Urinary bladder (tissue), 4 donors: ENCODE data around the gene TRIM36. TPM values are rescaled to one million over a fixed set of nuclear protein-coding genes. Genes with fewer than 3 reads are reported as not detected.

Experiments
- DNase-seq: peaks from one replicate; pipeline ENCODE4 v3.0.0-alpha.2; 2015; ENCODE audit errors: extremely low spot score
- H3K27ac ChIP-seq: one replicate; pipeline ENCODE4 v1.5.1; 2013; ENCODE audit warnings: low read depth, mild to moderate bottlenecking, moderate library complexity
- H3K36me3 ChIP-seq: one replicate; pipeline ENCODE4 v1.6.1; 2013; ENCODE audit warnings: mild to moderate bottlenecking, moderate library complexity; ENCODE audit not compliant: insufficient read depth
- H3K4me1 ChIP-seq: one replicate; pipeline ENCODE4 v1.6.1; 2013; ENCODE audit warnings: mild to moderate bottlenecking, moderate library complexity; ENCODE audit not compliant: insufficient read depth
- H3K4me3 ChIP-seq: one replicate; pipeline ENCODE4 v1.5.1; 2013; ENCODE audit warnings: low read depth, low read length
- WGBS: extraction: QIAGEN DNeasy Blood & Tissue Kit; methylation state at CpG from one replicate; pipeline ENCODE4 v1.1.7; 2013; 5-methylcytosine and 5-hydroxymethylcytosine counted together
- polyA plus RNA-seq: library from polyadenylated mRNA; stranded (reverse); fragments of 200-250 nt; gene quantifications from one replicate; pipeline ENCODE4 v1.2.3, GENCODE V29; 2013
- total RNA-seq: library from RNA; depleted of rRNA; stranded (reverse); fragments of >200 nt; gene quantifications from one replicate; pipeline ENCODE4 v1.2.3, GENCODE V29; 2014
- donor health status: healthy with polysubstance abuse.
- donor health status: healthy.

The TRIM36 gene
- total and polyA plus RNA-seq, 2 donors: 0.34 to 1.8 TPM

- Histone ChIP-seq H3K27ac (no peak overlapping the region), H3K4me1 (no peaks in the 10 kb centered on the region), H3K36me3 (no peaks in the 10 kb centered on the region), H3K4me3 (peak overlapping the region; percentile 42)
- WGBS: 1% methylated on average over 54 of the region's 54 CpGs
- DNase-seq: no peak
Observed at GRCh38 chr5:115180165-115180709, 10.5 kb upstream of the TRIM36 start.

- H3K4me3 ChIP-seq: peak overlapping the region; percentile 42
- WGBS: 2% methylated on average over 56 of the region's 56 CpGs
- H3K36me3 ChIP-seq: no peaks in the 10 kb centered on the region
- DNase-seq: no peak
- H3K27ac ChIP-seq: no peak overlapping the region
- H3K4me1 ChIP-seq: no peaks in the 10 kb centered on the region
Observed at GRCh38 chr5:115179394-115180164, 9.9 kb upstream of the TRIM36 start.

GRCh38 chr5:115179030-115179393 is 9.3 kb upstream of the TRIM36 start:
- DNase-seq: no peak
- no peaks in the 10 kb centered on the region for H3K36me3 ChIP-seq
- whole genome bisulfite sequencing: 41% methylated on average over 30 of the region's 30 CpGs
- H3K27ac ChIP-seq: no peak overlapping the region
- no peaks in the 10 kb centered on the region for H3K4me1 ChIP-seq
- H3K4me3 ChIP-seq: no peak overlapping the region

- H3K27ac ChIP-seq: no peak overlapping the region
- DNase-seq: no peak
- peak overlapping the region; percentile 66 for H3K4me3 ChIP-seq
- H3K36me3 ChIP-seq: no peaks in the 10 kb centered on the region
- WGBS: 24% methylated on average over 16 of the region's 16 CpGs
- H3K4me1 ChIP-seq: no peaks in the 10 kb centered on the region
Observed at GRCh38 chr5:115170929-115171510, 1.3 kb upstream of the TRIM36 start.

- WGBS: 1% methylated on average over 69 of the region's 69 CpGs
- Histone ChIP-seq H3K36me3 (no peaks in the 10 kb centered on the region), H3K27ac (no peak overlapping the region), H3K4me3 (peak overlapping the region; percentile 66), H3K4me1 (no peaks in the 10 kb centered on the region)
- no peak for DNase-seq
Observed at GRCh38 chr5:115170134-115170928, 623 bp upstream of the TRIM36 start.

GRCh38 chr5:115168829-115169486 is 750 bp downstream of the TRIM36 start:
- Histone ChIP-seq H3K36me3 (no peaks in the 10 kb centered on the region), H3K27ac (no peak overlapping the region), H3K4me1 (no peaks in the 10 kb centered on the region), H3K4me3 (peak overlapping the region; percentile 66)
- 2% methylated on average over 41 of the region's 41 CpGs for WGBS
- DNase-seq: no peak

GRCh38 chr5:115166744-115167393 is 2.8 kb downstream of the TRIM36 start:
- 97% methylated on average over 12 of the region's 12 CpGs for WGBS
- no peak for DNase-seq
- Histone ChIP-seq H3K4me3 (no peak overlapping the region), H3K4me1 (no peaks in the 10 kb centered on the region), H3K36me3 (no peaks in the 10 kb centered on the region), H3K27ac (no peak overlapping the region)

- no peaks in the 10 kb centered on the region for H3K4me1 ChIP-seq
- 88% methylated on average over 5 of the region's 5 CpGs for WGBS
- H3K27ac ChIP-seq: no peak overlapping the region
- no peak overlapping the region for H3K4me3 ChIP-seq
- no peaks in the 10 kb centered on the region for H3K36me3 ChIP-seq
- no peak for DNase-seq
Observed at GRCh38 chr5:115165790-115166189, 3.9 kb downstream of the TRIM36 start.

GRCh38 chr5:115160975-115161475 is 8.7 kb downstream of the TRIM36 start:
- Histone ChIP-seq H3K4me1 (no peaks in the 10 kb centered on the region), H3K4me3 (no peak overlapping the region), H3K36me3 (no peaks in the 10 kb centered on the region), H3K27ac (no peak overlapping the region)
- DNase-seq: no peak
- 90% methylated on average over 3 of the region's 3 CpGs for WGBS

GRCh38 chr5:115151208-115151805 is 18.4 kb downstream of the TRIM36 start:
- no peaks in the 10 kb centered on the region for H3K4me1 ChIP-seq
- no peaks in the 10 kb centered on the region for H3K36me3 ChIP-seq
- no peak overlapping the region for H3K27ac ChIP-seq
- no peak for DNase-seq
- H3K4me3 ChIP-seq: no peak overlapping the region
- WGBS: 89% methylated on average over 6 of the region's 6 CpGs

- H3K27ac ChIP-seq: no peak overlapping the region
- no peak for DNase-seq
- WGBS: 80% methylated on average over 5 of the region's 5 CpGs
- no peaks in the 10 kb centered on the region for H3K36me3 ChIP-seq
- H3K4me3 ChIP-seq: no peak overlapping the region
- no peaks in the 10 kb centered on the region for H3K4me1 ChIP-seq
Observed at GRCh38 chr5:115150512-115150911, 19.2 kb downstream of the TRIM36 start.

GRCh38 chr5:115147052-115147451 is 22.7 kb downstream of the TRIM36 start:
- Histone ChIP-seq H3K36me3 (no peaks in the 10 kb centered on the region), H3K4me1 (no peaks in the 10 kb centered on the region), H3K27ac (no peak overlapping the region), H3K4me3 (no peak overlapping the region)
- WGBS: 78% methylated on average over 5 of the region's 5 CpGs
- no peak for DNase-seq
